RKO (cell line): ENCODE results near the gene STS.
"Not testable (repeated sequence)": the region's sequence is repeated elsewhere in the genome, so short reads cannot be mapped to it uniquely, and the experiment has no call there.

ENCODE experiments used
- DNase-seq: peaks from one replicate; pipeline ENCODE4 v3.0.0-alpha.2; 2016; ENCODE audit warnings: low spot score

The STS gene

DNA sequence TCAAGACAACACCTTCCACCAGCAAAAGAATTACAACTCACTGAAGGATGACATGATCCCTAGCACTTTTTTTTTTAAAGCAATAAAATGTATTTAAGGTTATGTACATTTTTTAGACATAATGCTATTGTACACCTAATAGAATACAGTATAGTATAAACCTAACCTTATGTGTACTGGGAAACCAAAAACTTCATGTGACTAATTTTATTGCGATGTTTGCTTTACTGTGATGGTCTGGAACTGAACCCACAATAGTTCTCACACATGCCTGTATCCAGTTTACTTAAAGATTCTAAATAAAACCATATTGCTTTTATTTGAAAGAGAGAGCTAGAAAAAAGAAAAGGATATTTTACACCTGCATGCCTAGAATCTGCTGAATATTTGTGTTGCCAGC is 4.4 kb upstream of the STS start:
- DNase-seq, result no peak

DNA sequence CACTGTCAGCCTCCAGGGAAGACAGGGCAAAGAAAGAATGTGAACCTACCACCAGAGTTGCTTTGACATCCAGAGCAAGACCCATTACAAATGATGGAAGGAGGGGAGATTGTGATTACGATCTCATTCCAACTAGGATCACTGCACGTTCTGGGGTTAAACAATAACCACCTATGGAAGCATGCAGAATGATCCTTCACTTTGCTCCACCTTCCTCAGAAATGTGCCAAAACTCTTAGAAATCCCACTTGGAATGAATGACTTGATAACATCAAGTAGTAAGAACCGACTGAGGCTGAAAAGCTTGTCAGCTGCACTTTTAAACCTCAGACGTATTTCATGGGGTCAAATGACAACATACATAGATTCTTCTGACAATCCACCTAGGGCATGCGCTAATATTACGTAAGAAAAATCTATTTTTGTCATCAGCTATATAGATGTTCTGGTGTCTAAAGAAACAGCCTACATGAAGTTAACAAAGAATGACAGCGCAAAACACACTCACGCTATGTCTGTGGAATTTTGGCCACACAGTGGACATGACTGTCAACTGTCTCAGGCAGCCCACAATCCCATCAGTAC is 3.5 kb upstream of the STS start:
- no peak for DNase-seq

DNA sequence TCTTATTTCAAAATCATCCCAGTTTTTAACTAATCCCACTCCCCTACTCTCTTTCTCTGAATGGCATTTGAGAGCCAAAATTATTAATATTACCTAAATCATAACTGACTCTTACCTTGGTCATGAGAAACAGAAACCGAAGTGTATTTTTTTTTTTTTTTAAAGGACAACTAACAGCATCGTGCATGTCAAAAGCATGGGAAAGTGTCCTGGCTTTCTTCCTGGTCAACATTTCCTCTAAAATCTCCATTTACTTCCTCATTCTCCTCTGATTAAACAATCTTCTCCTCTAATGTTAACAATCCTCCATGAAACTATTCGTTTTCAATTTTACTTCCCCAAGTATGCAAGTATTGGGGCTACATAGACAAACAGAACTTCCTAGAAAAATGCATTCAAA is 2.1 kb upstream of the STS start:
- no peak for DNase-seq

DNA sequence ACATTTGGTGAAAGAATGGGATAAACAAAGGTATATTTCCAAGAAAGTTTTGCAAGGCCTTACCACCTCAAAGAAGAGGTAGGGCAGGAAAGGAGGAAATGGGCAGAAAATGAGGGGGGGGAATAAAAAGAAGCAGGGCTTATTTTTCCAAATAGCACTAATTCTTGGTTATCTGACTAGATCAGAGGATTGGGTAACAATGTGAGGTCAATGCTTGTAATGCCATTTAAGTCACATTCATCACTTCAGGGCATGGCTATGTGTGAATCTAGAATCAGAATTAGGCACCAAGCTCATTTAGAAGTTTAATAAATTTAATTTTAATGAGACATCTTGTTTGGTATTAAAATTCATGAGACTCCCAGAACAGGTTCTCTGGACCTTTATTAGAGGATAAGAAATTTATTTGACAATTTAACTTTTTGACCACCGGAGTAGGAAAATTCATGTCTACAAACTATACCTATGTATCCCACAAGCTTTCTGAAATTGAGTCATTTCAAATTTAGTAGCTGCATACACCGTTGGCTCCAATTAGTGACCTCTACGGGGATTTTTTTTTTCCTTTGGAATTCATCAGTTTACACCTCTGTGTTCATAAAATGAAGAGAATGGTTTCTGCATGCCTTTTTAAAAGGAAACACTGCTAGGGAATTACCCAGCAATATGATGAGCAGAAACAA is 1.4 kb upstream of the STS start:
- no peak for DNase-seq

DNA sequence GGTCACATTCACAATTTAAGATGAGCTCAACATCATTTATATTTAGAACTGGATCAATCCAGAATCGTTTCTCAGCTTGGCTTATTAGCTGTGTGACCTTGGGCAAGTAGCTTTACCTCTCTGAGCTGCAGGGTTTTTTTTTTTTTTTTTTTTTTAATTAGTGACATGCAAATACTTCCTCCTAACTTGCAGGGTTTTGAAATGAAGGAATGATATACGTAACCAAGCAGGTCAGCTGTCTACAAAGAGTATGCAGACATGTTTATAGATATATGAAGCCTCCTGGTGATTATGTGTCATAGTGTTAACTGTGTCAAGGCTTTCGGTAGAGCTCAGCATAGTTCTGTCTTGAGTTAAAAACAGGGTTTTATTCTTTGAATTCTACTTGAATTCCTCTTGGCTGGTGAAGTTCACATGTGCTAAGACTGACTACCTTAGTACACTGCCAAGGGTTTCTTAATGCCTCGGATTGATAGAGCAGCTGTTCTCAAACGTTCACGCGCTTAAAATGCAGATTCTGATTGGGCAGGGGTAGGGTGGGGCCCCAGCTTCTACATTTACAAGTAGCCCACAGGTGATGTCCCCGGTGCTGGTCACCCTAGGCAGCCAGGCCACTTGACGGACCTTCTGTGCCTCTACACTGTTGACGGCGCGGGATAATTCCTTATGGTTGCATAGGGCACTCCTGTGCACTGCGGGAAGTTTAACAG is 654 bp upstream of the STS start:
- DNase-seq, result no peak

DNA sequence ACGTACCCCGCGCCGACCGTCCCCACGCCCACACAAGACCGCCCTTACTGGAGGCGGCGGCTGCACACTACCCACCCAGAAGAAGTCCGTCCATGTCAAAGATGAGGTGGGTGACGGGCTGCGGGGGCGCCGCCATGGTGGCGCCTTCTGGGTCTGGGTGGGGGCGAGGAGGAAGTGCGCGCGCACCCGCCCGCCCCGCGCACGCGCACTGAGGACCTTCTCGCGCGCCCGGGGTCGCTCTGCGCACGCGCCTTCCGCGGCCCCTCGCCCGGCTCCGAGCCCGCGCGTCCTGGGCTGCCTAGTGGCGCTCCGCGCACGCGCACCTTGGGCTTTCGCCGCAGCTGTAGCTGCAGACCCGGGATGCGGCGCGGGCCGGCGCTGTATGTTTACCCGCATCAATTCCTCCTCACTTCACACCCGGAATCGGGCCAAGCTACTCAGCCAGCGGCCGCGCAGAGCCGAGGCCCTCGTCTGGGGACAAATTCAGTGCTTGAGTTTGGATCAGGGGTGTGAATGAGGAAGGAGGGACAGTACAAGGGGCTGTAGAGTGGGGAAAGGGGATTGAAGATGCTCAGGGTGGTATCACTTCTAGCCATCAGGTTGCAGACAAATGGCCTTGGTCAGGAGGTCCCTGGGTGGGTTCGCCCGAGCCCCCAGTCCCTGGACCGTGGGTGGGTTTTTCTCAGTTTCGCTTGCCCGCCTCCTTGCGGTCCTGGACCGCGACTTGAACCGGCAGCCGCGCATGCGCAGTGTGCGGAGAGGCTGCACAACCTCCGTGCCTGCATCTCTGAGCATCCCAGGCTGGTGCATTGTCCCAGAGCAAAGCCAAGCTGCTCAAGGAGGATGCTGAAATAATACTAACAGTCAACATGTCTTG is 704 bp downstream of the STS start, which contains the start of gene PUDP:
TSS of gene PUDP (minus strand) at position 176 of the 877 bp plus-strand sequence. CDS start at position 136, 40 bp downstream.
- DNase-seq, result peak; percentile 89

DNA sequence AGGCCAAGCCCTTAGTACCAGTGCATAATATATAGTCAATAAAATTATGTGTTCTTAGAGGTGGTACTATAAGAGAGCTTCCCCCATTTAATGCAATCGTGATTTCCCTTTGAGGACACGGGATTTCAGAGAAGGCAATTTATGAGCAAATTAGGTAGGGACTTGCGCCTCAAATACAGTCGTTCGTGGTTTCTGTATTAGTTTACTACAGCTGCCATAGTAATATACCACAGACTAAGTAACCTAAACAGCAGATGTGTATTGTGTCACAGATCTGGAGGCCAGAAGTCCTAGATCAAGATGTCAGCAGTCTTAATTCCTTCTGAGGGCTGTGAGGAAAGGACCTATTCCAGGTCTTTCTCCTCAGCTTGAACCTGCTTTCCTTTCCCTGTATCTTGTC is 1.9 kb downstream of the STS start:
- DNase-seq, result no peak

DNA sequence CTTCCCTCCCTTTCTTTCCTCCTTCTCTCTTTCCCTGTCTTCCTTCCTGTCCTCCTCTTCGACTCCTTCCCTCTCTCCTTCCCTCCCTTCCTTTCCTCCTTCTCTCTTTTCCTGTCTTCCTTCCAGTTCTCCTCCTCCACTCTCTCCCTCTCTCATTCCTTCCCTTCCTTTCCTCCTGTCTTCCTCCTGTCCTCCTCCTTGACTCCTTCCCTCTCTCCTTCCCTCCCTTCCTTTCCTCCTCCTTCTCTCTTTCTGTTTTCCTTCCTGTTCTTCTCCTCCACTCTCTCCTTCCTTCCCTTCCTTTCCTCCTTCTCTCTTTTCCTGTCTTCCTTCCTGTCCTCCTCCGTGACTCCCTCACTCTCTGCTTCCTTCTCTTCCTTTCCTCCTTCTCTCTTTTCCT is 5.7 kb downstream of the STS start:
- no peak for DNase-seq

DNA sequence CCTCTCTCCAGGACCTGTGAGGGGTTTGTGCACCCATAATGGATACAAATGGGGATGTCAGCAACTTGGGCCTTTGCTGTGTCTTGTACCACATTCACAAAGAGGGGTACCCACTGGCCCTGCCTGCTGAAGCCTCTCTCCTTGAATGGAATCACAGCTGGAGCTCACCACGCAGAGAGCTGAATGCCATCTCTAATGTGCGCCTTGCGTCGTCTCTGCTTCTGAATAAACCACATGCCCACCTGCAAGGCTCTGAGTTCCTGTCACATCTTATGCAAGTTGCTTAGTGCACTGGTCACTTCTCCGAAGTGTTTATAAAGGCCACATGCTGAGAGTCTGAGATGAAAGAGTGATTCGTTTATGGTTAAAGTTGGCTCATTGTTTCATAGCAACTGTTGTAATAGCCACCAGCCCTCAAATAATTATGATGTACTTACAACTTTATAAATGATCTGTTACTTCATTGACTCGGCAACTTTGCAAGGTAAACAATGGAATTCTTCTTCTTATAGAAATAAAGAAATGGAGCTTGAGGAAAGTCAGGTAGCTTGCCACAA is 6.6 kb downstream of the STS start:
- DNase-seq, result no peak

DNA sequence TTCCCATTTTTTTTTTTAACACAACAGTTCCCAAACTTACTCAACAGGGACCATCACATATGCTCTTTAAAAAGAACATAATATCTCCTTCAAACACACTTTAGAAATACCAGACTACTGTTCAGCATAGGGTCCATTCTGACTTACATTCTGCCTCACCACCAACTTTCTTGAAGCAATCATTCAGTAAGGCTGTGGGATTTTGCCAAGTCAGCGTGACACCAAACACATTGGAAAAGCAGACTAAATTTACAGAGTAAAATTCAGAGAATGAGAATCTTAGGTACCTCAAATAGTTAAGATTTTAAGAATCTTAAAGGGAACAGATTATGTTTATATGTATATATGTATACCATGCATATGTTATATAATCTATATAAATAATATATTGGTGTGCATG is 7.7 kb downstream of the STS start:
- DNase-seq, result no peak

DNA sequence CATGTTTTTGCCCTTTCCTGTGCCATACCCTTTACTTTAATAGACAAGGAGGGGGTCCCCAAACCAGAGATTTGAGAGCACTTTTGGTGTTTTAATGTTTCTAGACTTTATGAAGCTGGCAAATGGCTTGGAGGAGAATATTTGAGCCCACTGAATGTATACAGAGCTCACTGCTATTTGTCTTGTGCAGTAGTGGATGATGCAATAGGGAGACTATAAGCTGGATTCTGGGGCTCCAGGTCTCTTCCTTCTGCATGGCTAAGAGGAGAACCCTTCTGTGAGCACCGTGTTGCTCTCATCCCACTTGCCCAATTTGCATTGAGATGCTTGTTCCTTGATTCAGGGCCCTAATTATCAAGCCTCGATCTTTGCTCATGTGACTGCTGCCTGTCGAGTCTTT is 9.4 kb downstream of the STS start:
- no peak for DNase-seq

DNA sequence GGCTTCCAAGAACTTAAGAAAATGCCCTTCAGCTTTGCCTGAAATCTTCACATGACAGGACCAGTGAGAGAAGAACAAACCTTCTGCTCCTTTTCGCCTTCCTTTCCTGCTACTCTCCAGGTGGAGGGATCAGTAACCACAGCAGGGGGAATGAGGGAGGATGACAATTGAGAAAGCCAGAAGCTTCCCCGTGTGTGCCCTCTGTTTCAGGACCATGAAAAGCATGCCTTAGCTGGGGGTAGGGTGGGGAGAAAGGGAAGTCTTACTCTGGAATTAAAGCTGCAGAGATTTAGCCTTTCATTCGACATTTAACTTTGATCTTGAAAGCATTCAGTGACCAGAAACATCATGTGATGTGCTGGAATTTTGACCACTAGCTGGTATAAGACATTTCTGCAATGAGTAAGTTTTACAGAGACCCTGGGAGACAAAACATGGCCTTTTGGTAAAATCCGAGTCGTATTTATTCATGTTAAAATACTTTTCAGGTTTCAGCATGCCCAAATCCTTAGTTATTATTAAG is 11.0 kb downstream of the STS start:
- no peak for DNase-seq

DNA sequence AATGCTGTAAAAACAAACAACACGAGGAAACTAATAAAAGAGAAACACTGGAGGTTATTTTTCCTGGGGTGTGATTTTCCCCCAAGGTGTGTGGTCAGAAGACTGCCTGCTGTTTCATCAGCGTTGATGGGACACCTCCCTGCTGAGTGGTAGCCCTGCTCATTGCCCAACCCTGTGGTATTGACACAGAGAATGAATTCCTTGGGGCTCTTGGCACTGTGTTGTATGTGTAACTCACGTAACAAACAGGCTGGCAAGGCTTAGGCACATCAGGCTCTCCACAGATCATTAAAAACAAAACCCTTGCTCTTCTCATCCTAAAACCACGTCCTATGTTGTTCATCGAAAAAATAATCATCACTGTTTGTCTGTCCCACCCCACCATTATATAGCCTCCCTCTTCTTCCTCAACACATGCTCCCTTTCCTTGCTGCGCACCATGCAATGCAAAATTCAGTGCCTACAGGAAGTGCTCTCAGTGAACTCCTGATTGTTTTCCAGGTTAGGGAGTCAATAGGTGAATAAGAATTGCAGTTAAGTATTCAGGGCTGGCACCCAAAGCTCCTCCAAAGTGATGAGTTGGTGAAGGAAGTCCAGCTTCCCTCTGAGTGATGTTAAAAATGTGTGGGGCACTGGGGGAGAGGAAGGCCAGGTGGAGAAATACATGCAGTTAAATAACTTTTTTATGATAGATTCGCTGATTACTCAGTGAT is 11.8 kb downstream of the STS start:
- DNase-seq, result no peak

DNA sequence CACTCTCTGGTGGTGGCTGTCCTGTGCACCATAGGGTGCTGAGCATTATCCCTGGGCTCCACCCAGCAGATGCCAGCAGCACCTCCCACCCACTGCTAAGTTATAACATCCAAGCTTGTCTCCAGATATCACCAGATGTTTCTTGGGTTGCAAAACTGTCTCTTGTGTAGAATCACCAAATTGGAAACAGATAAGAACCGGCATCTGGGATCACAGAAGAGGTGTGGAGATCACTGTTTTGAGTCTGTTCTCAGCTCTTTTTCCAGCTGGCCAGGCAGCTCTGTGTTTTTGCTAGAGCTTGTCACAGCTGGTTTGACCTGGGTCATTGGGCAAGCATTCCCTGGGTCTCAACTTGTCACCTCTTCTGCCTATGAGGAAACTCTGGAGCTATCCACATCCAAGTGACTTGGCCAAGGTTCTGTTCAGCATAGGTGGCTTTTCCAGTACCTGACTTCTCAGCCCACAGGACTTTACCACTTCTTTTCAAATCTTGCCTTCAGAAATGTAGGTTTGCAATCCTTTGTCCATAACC is 15.7 kb downstream of the STS start:
- DNase-seq, result no peak

DNA sequence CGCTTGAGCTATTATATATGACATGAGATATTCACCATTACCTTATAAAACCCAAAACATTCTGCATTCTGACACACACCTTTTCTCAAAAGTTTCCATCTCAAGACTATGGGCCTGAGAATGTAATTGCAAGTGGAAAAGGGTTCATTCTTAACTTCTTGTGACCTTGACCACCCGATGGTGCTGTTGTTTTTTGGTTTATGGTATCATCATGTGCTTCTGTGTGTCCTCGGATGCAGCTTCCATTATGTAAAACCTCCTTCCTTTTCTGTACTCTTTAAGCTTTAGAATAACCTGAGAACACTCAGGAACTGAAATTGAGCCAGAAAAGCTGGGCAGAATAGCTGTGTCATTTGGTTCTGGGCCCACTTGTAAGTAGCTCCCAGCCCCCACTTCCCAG is 16.7 kb downstream of the STS start:
- DNase-seq, result no peak

DNA sequence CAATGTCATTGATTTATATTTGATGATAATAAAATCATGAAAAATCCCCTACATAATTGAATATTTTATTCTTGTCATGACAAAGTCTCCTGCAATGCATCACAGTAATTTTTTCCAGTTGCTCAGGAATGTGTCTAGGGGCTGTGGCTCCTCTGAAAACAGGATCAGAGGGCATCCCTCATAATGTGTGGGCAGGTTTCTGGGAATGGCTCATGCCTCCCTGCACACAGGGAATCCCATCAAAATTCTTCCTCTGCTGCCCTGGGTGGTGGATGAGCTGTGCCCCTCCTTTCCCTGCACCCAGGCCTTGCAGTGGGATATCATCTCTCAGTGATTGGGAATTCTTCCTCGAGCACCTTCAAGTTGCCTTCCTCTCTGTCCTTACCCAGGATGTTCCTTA is 20.9 kb downstream of the STS start:
- no peak for DNase-seq

DNA sequence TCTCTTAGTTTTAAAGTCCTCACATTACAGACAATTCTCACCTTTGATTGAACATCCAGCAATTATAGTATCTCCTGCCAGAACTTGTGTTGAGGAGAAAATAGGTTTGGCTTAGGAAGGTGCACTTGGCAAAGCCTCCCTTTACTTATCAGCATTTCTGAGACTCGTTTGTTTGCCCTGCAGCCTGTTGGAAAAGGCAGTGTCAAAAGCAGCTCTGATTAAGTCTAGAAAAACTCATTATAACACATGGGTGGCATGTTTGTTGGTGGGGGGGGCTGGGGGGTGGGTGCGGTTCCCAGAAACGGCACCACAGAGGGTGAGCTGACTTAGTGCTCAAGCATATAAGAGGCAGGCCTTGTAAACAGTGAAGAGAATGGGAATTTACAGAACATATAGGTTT is 22.1 kb downstream of the STS start:
- DNase-seq, result no peak

DNA sequence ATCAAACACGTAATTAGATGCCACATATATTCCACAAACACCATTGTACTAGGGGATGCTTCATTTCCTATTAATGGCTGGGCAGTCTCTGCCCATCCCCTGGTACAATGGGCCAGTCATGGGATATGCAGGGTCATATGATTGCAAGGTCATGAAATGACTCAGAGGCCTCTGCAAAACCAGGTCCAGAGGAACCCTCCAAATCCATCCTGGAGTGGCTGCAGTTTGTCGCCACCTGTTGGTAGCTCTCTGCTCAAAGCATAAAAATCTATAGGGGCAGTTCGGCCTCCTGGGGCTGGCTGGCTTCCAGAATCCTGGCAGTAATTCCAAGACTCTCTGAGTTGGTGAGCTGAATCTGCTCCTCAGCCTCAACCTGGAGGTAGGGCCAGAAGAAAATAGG is 23.4 kb downstream of the STS start:
- peak; percentile 41 for DNase-seq

DNA sequence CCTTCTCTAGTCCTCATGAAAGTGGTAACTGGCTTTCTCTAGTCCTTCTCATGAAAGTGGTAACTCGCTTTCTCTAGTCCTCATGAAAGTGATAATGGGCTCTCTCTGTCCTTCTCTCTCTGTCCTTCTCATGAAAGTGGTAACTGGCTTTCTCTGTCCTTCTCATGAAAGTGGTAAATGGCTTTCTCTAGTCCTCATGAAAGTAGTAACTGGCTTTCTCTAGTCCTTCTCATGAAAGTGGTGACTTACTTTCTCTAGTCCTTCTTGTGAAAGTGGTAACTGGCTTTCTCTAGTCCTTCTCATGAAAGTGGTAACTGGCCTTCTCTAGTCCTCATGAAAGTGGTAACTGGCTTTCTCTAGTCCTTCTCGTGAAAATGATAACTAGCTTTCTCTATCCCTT is 31.3 kb downstream of the STS start:
- not testable (repeated sequence) for DNase-seq

DNA sequence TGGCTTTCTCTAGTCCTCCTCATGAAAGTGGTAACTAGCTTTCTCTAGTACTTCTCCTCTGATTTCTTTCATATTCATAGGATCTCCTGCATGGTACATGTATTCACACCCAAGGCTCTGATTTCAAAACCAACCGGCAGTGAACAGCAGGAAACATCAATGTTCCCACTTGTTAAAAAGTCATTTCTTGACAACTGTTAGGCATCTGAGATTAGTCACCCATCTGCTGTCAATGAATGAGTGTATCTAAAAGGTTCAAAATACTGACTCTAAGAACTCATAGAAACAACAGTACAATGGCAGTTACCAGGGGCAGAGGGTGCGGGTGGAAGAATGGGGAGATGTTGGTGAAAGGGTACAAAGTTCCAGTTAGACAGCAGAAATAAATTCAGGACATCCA is 31.9 kb downstream of the STS start:
- no peak for DNase-seq

DNA sequence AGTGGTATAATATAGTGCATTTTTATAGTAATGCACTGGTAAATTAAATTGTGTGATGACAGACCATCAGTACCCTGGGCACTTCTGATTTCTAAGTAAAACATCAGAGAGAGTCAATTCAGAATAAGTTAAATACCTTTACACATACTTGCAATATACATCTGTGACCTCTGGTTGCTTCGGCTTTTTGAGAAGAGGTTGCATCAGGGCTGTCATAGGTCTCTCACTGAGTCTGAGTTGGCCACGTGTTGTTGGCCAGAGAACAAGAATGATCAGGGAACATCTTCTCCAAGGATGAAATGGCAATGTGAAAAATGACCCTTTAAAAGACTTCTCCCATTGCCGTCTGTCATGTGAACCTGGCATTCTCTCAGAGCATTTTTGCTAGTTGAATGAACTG is 37.3 kb downstream of the STS start:
- no peak for DNase-seq
